ENCODE results near the gene LRFN5.

DNA sequence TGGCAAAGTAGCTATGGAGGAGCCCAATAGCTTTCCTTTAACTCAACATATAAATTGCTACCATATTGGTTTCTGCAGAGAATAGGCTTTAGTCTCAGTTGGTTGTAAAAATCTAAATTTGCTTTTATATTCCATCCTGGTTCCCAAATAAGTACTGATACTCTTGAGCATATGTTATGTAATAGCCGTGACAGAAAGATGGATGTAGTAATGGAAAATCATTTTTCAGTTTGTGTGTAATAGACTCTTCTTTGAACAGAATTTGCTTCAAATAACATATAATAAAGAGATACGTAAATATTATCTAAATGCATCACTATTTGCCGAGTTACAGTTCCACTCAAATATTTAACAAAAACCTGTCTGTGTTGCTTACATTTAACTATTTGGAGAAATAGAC is 271.6 kb downstream of the LRFN5 start:
- TF ChIP-seq POLR2A (IDR thresholded peaks at IDR 0.05; ENCODE audit: low read depth, low read length): no peak
- no peak for TF ChIP-seq POLR2AphosphoS5 (IDR thresholded peaks at IDR 0.05; ENCODE audit: low read depth, low read length)
- no peak for TF ChIP-seq TAF1 (IDR thresholded peaks at IDR 0.05; ENCODE audit: borderline replicate concordance, low read depth, low read length)
